ENCODE results near the gene RTP3.
"Not testable (repeated sequence)": the region's sequence is repeated elsewhere in the genome, so short reads cannot be mapped to it uniquely, and the experiment has no call there.

The RTP3 gene

GRCh38 chr3:46512191-46512749 is 14.5 kb downstream of the RTP3 start:
- Histone ChIP-seq H3K4me3 (ENCODE audit: low read length) (no peak overlapping the region), H3K9ac (ENCODE audit: low read depth, low read length) (no peak overlapping the region), H3K36me3 (ENCODE audit: insufficient read depth, low read length) (no peaks in the 10 kb centered on the region), H3K4me1 (ENCODE audit: control insufficient read depth, insufficient read depth, low read length) (peaks cover 9% of the 10 kb centered on the region), H3K4me2 (ENCODE audit: low read length) (no peak overlapping the region), H3K27me3 (ENCODE audit: control insufficient read depth, insufficient read depth, low read length) (no peaks in the 10 kb centered on the region), H3K9me3 (replicated peaks; ENCODE audit: low read length) (no peaks in the 10 kb centered on the region)

- Histone ChIP-seq H3K27me3 (ENCODE audit: control insufficient read depth, insufficient read depth, low read length) (no peaks in the 10 kb centered on the region), H3K4me1 (ENCODE audit: control insufficient read depth, insufficient read depth, low read length) (peaks cover 16% of the 10 kb centered on the region), H3K4me3 (ENCODE audit: low read length) (no peak overlapping the region), H3K36me3 (ENCODE audit: insufficient read depth, low read length) (peaks cover 6% of the 10 kb centered on the region), H3K9me3 (replicated peaks; ENCODE audit: low read length) (no peaks in the 10 kb centered on the region), H3K9ac (ENCODE audit: low read depth, low read length) (peak overlapping the region; percentile 69), H3K4me2 (ENCODE audit: low read length) (peak overlapping the region; percentile 45)
Observed at GRCh38 chr3:46516521-46516920, 18.7 kb downstream of the RTP3 start.

DNA sequence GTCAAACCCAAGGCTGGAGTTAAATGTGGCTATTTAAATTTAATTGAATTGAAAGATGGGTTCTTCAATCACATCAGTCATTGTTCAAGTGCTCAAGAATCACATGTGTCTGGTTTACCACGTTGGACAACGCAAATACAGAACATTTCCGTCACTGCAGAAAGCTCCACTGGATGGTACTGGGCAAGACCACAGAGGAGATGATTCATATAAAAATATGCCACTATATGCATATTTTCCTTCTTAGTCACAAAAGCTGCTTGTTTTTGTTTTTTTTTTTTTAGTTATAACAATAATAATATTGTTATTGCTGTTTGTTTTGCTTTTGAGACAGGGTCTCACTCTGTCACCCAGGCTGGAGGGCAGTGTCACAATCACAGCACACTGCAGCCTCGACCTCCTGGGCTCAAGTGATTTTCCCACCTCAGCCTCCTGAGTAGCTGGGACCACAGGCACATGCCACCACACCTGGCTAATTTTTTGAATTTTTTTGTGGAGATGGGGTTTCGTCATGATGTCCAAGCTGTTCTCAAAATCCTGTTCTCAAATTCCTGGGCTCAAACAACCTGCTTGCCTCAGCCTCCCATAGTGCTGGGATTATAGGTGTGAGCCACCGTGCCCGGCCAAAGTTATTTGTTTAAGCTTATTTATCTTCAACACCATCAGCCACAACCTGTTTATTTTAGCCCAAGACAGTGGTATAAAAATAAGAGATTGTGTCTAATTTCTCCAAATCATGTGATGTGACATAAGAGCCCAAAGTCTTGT is 19.4 kb downstream of the RTP3 start:
- Histone ChIP-seq H3K36me3 (ENCODE audit: insufficient read depth, low read length) (peaks cover 6% of the 10 kb centered on the region), H3K4me2 (ENCODE audit: low read length) (peak overlapping the region; percentile 45), H3K4me3 (ENCODE audit: low read length) (no peak overlapping the region), H3K27me3 (ENCODE audit: control insufficient read depth, insufficient read depth, low read length) (no peaks in the 10 kb centered on the region), H3K4me1 (ENCODE audit: control insufficient read depth, insufficient read depth, low read length) (peaks cover 16% of the 10 kb centered on the region), H3K9me3 (replicated peaks; ENCODE audit: low read length) (no peaks in the 10 kb centered on the region), H3K9ac (ENCODE audit: low read depth, low read length) (peak overlapping the region; percentile 69)

DNA sequence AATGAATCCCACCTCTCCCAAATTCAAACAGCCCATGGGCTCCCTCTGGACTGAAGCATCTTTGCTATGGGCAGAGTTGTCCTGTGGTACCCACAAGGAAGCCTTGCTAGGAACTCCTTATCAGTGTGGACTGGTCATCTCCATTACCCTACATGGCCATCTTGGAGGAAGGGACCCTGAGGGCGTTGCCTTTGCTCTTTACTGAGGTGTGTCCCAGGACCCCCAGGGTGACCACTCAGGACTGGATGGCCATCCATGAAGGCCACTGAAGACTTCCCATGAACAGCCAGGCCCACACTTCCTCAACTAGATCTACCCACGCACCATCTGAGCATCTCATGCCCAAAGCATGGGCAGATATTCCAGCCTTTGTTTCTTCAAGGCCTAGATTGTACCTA is 20.0 kb downstream of the RTP3 start:
- Histone ChIP-seq H3K36me3 (ENCODE audit: insufficient read depth, low read length) (peaks cover 6% of the 10 kb centered on the region), H3K4me1 (ENCODE audit: control insufficient read depth, insufficient read depth, low read length) (peaks cover 16% of the 10 kb centered on the region), H3K4me2 (ENCODE audit: low read length) (no peak overlapping the region), H3K9me3 (replicated peaks; ENCODE audit: low read length) (no peaks in the 10 kb centered on the region), H3K4me3 (ENCODE audit: low read length) (no peak overlapping the region), H3K27me3 (ENCODE audit: control insufficient read depth, insufficient read depth, low read length) (no peaks in the 10 kb centered on the region), H3K9ac (ENCODE audit: low read depth, low read length) (no peak overlapping the region)

DNA sequence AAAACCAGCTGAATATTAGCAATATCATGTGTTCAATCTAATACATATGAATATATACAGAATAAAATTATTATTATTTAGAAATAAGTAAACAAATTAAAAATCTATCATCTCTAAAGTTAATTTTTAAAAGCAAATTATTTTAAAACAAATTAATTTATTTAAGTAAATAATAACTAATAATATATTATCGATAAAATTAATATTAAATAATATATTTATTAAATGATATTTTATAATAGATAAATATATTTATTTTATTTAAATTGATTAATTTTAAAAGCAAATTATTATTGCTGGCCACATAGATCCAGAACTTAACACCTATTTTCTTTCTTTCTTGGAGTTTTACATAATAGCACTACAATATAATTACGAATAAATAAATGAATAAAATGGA is 22.2 kb downstream of the RTP3 start:
- Histone ChIP-seq H3K4me3 (ENCODE audit: low read length) (no peak overlapping the region), H3K4me1 (ENCODE audit: control insufficient read depth, insufficient read depth, low read length) (peaks cover 16% of the 10 kb centered on the region), H3K4me2 (ENCODE audit: low read length) (no peak overlapping the region), H3K9ac (ENCODE audit: low read depth, low read length) (no peak overlapping the region), H3K9me3 (replicated peaks; ENCODE audit: low read length) (no peaks in the 10 kb centered on the region), H3K36me3 (ENCODE audit: insufficient read depth, low read length) (peaks cover 6% of the 10 kb centered on the region), H3K27me3 (ENCODE audit: control insufficient read depth, insufficient read depth, low read length) (no peaks in the 10 kb centered on the region)

DNA sequence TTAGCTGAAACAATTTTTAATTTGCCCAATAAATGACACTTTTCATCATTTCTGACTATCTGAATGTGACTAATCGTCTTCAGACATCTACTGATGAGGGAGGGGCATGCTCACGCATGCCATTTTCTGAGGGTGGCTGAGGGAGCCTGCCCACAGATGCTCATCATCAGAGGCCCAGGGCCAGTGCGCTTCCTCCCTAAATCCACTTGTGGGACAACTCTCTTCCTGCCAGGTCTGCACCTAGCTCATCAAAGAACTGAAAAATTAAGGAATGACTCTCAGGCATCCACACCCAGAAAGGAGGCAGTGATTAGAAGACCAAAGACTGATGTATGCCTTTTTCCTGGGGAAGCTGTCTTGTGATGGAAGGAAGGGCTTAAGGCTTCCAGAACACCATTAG is 22.8 kb downstream of the RTP3 start:
- H3K4me1 ChIP-seq (ENCODE audit: control insufficient read depth, insufficient read depth, low read length) = peaks cover 16% of the 10 kb centered on the region
- no peak overlapping the region for H3K9ac ChIP-seq (ENCODE audit: low read depth, low read length)
- no peaks in the 10 kb centered on the region for H3K27me3 ChIP-seq (ENCODE audit: control insufficient read depth, insufficient read depth, low read length)
- no peak overlapping the region for H3K4me2 ChIP-seq (ENCODE audit: low read length)
- H3K36me3 ChIP-seq (ENCODE audit: insufficient read depth, low read length) = peaks cover 6% of the 10 kb centered on the region
- H3K4me3 ChIP-seq (ENCODE audit: low read length) = no peak overlapping the region
- no peaks in the 10 kb centered on the region for H3K9me3 ChIP-seq (replicated peaks; ENCODE audit: low read length)

DNA sequence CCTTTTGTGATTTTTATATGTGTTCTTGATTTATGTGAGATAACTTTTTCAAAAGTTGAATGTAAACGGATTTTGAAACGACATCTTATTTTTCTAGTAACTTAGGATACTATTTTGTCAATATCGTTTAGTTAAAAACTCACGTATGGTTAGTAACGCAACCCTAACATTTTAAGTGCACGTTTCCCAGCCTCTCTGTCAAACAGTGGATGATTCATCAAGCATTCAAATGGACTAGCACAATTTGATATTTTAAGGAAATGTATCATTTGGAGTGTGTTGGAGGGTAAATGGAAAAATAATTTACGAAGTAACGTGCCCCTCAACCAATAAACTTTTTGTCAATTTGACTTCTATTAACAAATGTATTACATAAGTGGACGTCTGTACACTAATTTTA is 23.3 kb downstream of the RTP3 start:
- Histone ChIP-seq H3K4me2 (ENCODE audit: low read length) (no peak overlapping the region), H3K4me1 (ENCODE audit: control insufficient read depth, insufficient read depth, low read length) (peaks cover 16% of the 10 kb centered on the region), H3K36me3 (ENCODE audit: insufficient read depth, low read length) (peaks cover 7% of the 10 kb centered on the region), H3K9ac (ENCODE audit: low read depth, low read length) (no peak overlapping the region), H3K9me3 (replicated peaks; ENCODE audit: low read length) (no peaks in the 10 kb centered on the region), H3K27me3 (ENCODE audit: control insufficient read depth, insufficient read depth, low read length) (no peaks in the 10 kb centered on the region), H3K4me3 (ENCODE audit: low read length) (no peak overlapping the region)

- H3K4me1 ChIP-seq (ENCODE audit: control insufficient read depth, insufficient read depth, low read length); H3K4me3 ChIP-seq (ENCODE audit: low read length); H3K27me3 ChIP-seq (ENCODE audit: control insufficient read depth, insufficient read depth, low read length): not testable (repeated sequence)
Observed at GRCh38 chr3:46522201-46522600, 24.4 kb downstream of the RTP3 start.

DNA sequence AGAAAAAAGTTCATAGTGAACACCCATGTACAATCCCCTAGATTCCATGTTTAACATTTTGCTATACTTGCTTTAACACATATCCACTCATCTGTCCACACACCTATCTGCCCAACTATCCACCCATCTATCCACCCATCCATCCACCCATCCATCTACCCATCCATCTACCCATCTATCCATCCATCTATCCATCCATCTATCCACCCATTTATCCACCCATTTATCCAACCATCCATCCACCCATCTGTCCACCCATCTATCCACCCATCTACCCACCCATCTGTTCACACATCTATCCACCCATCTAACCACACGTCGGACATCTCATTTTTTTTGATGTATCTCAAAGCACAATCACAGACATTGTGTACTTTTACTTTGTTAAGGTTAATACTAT is 25.8 kb downstream of the RTP3 start:
- H3K9ac ChIP-seq (ENCODE audit: low read depth, low read length) = no peak overlapping the region
- no peak overlapping the region for H3K4me3 ChIP-seq (ENCODE audit: low read length)
- peaks cover 21% of the 10 kb centered on the region for H3K36me3 ChIP-seq (ENCODE audit: insufficient read depth, low read length)
- H3K27me3 ChIP-seq (ENCODE audit: control insufficient read depth, insufficient read depth, low read length) = no peaks in the 10 kb centered on the region
- no peaks in the 10 kb centered on the region for H3K4me1 ChIP-seq (ENCODE audit: control insufficient read depth, insufficient read depth, low read length)
- H3K9me3 ChIP-seq (replicated peaks; ENCODE audit: low read length) = no peaks in the 10 kb centered on the region
- H3K4me2 ChIP-seq (ENCODE audit: low read length) = no peak overlapping the region

More at GRCh38 chr3:46522201-46522600, 24.4 kb downstream of the RTP3 start:
- H3K9ac ChIP-seq (ENCODE audit: low read depth, low read length); H3K9me3 ChIP-seq (replicated peaks; ENCODE audit: low read length); H3K4me2 ChIP-seq (ENCODE audit: low read length): not testable (repeated sequence)
- H3K36me3 ChIP-seq (ENCODE audit: insufficient read depth, low read length) = peaks cover 16% of the 10 kb centered on the region

- no peak overlapping the region for H3K9ac ChIP-seq (ENCODE audit: low read depth, low read length)
- no peaks in the 10 kb centered on the region for H3K9me3 ChIP-seq (replicated peaks; ENCODE audit: low read length)
Observed at GRCh38 chr3:46524008-46524407, 26.2 kb downstream of the RTP3 start.

DNA sequence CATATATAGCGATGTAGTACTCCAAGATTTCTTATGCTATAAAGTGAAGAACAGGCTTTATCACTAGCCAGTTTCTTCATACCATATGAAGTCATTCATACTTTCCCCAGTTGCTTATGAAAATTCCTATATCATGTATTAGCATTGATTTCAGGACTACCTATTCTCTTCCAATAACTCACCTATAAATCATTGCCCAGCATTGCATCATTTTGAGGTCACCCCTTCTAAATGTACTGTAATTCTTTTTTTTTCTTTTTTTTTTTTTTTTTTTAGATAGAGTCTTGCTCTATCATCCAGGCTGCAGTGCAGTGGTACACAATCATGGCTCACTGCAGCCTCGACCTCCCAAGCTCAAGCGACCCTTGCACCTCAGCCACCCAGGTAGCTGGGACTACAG is 27.1 kb downstream of the RTP3 start:
- Histone ChIP-seq H3K27me3 (ENCODE audit: control insufficient read depth, insufficient read depth, low read length) (no peaks in the 10 kb centered on the region), H3K9me3 (replicated peaks; ENCODE audit: low read length) (no peaks in the 10 kb centered on the region), H3K4me3 (ENCODE audit: low read length) (no peak overlapping the region), H3K36me3 (ENCODE audit: insufficient read depth, low read length) (peaks cover 24% of the 10 kb centered on the region), H3K4me2 (ENCODE audit: low read length) (no peak overlapping the region), H3K4me1 (ENCODE audit: control insufficient read depth, insufficient read depth, low read length) (no peaks in the 10 kb centered on the region), H3K9ac (ENCODE audit: low read depth, low read length) (no peak overlapping the region)

More at GRCh38 chr3:46524008-46524407, 26.2 kb downstream of the RTP3 start:
- H3K4me1 ChIP-seq (ENCODE audit: control insufficient read depth, insufficient read depth, low read length) = no peaks in the 10 kb centered on the region
- H3K4me2 ChIP-seq (ENCODE audit: low read length) = no peak overlapping the region
- peaks cover 21% of the 10 kb centered on the region for H3K36me3 ChIP-seq (ENCODE audit: insufficient read depth, low read length)
- no peaks in the 10 kb centered on the region for H3K27me3 ChIP-seq (ENCODE audit: control insufficient read depth, insufficient read depth, low read length)
- no peak overlapping the region for H3K4me3 ChIP-seq (ENCODE audit: low read length)

DNA sequence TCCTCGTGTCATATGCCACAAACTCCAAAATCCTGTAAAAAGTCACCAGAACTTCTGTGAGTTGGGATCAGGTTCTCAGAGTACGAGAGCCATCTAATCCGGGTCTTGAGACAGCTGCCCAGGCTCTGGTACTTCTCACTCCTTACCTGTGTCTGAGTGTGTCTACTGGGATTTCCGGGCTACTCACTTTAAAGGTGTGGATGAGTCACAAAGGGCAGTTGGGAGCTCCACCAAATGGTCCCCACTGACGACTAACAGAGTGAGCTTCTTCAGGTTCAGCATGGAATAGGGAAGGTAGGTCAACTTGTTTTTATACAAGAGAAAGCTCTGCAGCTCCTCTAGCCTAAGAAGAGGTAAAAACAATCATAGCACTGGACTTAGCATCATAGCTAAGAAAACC is 29.5 kb downstream of the RTP3 start:
- Histone ChIP-seq H3K9ac (ENCODE audit: low read depth, low read length) (no peak overlapping the region), H3K4me1 (ENCODE audit: control insufficient read depth, insufficient read depth, low read length) (no peaks in the 10 kb centered on the region), H3K36me3 (ENCODE audit: insufficient read depth, low read length) (peaks cover 23% of the 10 kb centered on the region), H3K4me2 (ENCODE audit: low read length) (no peak overlapping the region), H3K4me3 (ENCODE audit: low read length) (no peak overlapping the region), H3K27me3 (ENCODE audit: control insufficient read depth, insufficient read depth, low read length) (no peaks in the 10 kb centered on the region), H3K9me3 (replicated peaks; ENCODE audit: low read length) (no peaks in the 10 kb centered on the region)
